NCI-H1105 (cell line): ENCODE measurements around the gene SRP19.
"Not testable (repeated sequence)": the region's sequence is repeated elsewhere in the genome, so short reads cannot be mapped to it uniquely, and the experiment has no call there.

Source experiments
- DNase-seq: peaks from one replicate; lab custom pipeline; 2025; lab: John Stamatoyannopoulos, UW

Gene SRP19

DNA sequence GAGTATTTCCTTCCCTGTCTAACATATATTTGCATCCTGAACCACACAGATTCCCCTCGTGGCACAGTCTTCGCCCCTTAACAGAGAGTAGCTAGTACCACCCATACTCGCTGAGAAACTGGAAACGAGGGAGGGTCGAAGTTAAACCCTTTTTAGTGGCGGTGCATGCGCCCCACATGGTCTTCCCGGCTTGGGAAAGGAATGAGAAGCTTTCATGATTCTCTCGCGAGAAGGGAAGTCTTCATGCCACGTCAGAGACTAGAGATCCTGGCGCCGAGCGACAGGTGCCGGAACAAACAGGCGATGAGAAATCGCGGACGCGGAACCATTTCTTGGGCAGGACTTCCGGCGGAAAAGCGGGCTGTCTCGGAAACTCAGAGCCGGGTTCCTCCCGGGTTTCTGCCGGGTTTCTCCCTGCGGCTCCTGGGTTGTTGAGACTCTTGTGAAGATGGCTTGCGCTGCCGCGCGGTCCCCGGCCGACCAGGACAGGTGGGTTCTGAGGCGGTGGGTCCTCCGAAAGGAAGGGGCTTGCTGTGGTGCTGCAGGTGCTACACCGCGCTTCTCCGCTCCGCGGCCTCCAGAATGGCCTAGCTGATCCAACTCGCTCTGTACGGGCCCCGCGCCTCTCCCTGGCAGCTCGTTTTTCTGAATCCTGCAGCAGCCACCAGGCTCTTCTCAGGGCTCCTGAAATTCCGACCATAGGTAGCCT, at the start of gene SRP19:
Gene SRP19, plus strand, starts transcription at position 359 of the 709 bp plus-strand sequence. Its CDS starts 90 bp downstream, at position 449.
- DNase-seq: peak; percentile 75

DNA sequence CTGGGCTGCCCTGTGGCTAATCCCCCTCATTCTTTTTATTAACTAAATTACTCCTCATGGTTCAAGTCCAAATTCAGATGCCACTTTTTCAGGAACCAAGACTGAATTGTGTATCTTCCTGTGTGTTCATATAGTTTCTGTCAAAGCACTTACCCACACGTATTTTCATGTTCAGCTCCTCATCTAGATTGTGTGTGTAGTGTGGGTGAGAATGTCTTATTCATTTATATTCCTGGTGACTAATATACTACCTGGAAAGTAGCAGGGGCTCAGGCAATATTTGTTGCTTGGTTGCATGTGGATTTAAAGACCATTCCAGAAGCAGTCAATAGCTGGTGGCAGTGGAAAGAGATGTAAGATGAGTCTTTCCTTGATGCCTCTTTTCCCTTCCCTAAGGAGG, 48.5 kb upstream of the SRP19 start:
- no peak for DNase-seq

DNA sequence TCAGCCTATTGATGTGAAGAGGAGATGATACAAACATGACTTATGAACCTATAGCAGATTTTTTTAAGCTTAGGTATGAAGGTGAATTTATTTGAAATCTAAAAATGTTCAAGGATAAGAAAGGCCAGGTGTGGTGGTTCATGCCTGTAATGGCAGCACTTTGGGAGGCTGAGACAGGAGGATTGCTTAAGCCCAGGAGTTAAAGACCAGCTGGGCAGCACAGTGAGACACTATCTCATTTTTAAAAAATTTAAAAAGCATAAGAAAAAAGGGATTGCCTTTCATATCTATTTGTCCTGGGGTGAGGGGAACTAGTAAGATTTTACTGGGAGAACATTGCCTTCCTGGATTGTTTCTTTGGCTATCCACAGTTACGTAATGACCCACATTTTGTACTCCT, 40.8 kb upstream of the SRP19 start:
- no peak for DNase-seq

DNA sequence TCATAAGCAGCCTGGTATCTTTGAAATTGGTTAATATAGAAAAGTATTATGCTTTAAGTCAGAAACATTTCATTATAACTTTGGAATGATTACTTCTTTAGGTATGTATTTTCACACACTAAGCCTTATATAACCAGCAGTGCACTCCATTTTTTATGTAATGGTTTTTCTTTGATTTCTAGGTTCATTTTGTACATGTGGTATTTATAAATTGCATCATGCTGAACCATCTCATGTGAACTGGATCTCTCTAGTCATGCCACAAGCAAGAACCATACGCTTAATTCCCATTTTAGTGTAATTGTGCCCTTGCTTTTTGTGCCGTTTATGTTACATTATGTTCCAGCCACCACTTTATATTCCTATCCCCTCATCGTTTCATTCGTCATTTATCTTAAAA, 38.6 kb upstream of the SRP19 start:
- no peak for DNase-seq

- DNase-seq: no peak
Observed at GRCh38 chr5:112823181-112823580, 37.9 kb upstream of the SRP19 start.

- no peak for DNase-seq
Observed at GRCh38 chr5:112823656-112824055, 37.4 kb upstream of the SRP19 start.

DNA sequence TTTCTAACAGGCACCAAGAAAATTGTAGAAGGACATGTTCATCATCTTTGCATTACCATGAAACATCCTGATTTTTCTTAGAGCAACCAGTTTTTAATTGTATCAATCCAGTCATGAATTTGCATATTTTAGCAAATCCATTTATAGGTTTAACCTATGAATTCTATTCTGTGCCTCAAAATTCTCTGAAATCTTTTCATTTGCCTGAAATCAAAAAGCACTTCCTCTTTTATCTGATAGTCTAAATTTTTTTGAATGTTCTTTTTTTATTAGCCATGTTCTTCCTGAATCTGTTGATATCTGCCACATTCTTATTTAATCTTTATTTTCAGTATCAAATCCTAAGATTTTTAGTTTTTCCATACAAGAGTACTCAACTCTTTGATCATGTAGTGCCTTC, 36.9 kb upstream of the SRP19 start:
- DNase-seq: no peak

GRCh38 chr5:112830378-112830777, 30.7 kb upstream of the SRP19 start:
- DNase-seq: no peak

DNA sequence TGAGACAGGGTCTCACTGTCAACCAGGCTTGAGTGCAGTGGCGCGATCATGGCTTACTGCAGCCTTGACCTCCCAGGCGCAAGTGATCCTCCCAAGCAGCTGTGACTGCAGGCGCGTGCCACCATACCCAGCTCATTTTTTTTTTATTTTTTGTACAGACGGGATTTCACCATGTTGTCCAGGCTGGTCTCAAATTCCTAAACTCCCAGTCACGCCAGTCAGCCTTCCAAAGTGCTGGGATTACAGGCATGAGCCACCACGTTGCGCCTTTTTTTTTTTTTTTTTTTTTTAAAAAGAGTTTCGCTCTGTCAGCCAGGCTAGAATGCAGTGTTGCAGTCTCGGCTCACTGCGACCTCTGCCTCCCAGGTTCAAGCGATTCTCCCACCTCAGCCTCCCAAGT, 27.1 kb upstream of the SRP19 start:
- DNase-seq: no peak

GRCh38 chr5:112844489-112844888, 16.6 kb upstream of the SRP19 start:
- no peak for DNase-seq

DNA sequence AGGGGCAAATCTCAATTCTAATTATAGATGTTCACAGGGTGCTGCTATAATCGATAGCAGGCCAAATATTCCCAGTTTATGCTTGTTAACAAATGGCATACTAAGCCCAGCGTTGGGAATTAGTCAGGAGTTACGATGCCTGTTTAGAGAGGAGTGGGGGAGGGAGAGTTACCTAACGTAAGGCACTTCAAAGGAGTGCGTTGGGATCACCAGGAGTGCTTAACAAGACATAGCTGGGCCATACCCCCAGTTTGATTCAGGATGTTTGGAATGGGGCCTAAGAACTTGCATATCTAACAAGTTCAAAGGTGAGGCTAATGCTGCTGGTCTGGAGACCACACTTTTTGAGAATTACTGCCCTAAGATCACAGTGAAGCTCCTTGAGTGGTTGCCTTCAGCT, 14.5 kb upstream of the SRP19 start:
- no peak for DNase-seq

DNA sequence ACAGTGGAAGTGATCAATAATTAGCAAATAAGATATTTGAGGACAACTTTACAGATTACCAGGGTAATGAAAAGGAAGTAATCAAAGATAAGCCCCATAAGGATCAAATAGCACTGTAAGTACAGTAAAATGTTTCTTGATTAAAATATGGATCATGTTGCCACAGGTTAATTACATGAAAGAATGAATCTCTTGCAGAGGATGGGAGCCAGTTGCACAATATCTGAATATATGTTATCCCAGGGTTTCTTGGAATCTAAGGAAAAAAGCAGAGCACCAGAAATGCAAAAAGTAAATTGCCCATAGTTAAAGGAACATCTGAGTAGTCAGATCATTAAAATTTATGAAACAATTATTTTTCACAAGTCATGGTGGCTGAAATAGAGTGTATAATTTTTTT, 13.8 kb upstream of the SRP19 start:
- no peak for DNase-seq

- DNase-seq: peak; percentile 20
Observed at GRCh38 chr5:112848116-112848811, 12.8 kb upstream of the SRP19 start.

DNA sequence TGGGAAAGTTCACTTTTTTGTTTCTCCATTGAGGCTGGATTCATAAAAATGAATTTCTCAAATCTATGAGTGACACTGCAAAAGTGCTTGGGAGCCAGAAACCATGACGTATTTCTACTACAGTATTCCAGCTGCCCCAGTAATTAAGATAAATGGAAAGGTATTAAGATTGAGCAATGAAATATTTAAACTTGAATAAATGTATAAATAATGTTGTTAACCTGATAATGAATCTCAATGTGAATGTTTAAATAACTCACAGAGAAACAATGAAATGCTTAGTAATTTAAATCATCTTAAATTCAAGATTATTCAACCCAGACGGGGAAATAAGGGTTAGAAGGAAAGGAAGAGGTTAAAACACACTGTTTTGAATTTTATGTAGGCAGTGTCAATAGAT, 11.2 kb upstream of the SRP19 start:
- DNase-seq: no peak

DNA sequence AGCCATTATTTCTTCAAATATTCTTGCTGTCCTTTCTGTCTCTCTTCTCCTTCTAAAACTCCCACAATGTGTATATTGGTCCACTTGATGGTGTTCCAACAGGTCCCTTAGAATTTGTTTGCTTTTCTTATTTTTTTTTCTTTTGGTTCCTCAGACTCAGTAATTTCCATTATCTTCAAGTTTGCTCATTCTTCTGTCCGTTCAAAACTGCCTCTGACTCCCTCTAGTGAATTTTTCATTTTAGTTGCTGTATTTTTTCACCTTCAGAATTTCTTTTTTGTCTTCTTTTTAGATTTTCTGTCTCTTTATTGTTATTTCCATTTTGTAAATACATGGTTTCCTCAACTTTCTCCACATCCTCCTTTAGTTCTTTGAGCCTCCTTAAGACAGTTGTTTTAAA, 6.4 kb upstream of the SRP19 start:
- DNase-seq: no peak

DNA sequence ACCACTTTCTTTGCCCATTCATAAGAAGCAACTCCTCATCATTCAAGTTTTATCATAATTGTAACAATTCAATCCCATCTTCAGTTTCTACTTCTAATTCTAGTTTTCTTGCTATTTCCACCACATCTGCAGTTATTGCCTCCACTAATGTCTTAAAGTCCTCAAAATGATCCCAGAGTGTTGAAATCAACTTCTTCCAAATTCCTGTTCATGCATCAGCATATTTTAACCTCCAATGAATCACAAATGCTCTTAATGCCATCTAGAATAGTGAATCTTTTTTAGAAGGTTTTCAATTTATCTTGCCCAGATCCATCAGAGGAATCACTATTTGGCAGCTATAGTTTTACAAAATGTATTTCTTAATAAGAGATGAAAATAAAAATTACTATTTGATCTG, 3.2 kb upstream of the SRP19 start:
- no peak for DNase-seq

DNA sequence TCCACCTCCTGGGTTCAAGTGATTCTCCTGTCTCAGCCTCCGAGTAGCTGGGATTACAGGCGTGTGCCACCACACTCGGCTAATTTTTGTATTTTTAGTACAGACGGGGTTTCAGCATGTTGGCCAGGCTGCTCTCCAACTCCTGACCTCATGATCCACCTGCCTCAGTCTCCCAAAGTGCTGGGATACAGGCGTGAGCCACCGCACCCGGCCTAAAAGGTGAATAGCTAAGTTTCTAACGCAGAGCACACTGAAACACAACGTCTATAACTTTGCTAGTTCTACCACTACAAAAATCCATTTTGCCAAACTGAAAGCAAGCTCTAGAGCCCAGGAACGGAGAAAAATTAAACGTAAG, 537 bp upstream of the SRP19 start:
- DNase-seq: not testable (repeated sequence)

GRCh38 chr5:112861638-112861985, 525 bp downstream of the SRP19 start:
- DNase-seq: no peak

DNA sequence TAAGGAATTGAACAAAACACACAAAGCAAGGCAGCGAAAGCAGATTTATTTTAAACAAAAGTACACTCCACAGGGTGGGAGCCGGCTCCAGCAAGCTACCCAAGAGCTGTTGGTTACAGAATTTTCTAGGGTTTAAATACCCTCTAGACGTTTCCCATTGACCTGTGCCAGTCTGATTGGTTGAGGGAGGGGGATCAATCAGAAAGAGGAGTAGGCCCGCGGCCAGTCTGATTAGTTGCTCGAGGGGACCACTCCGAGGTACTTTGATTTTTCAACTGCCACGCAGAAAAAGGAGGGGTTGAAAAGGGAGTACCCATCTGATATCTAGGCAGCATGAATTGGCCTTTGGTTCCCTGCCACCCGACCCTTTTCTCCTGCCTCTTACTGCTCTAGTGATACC, 998 bp downstream of the SRP19 start:
- DNase-seq: no peak

GRCh38 chr5:112863549-112863948, 2.5 kb downstream of the SRP19 start:
- DNase-seq: no peak

- DNase-seq: no peak
Observed at GRCh38 chr5:112865128-112865527, 4.0 kb downstream of the SRP19 start.

DNA sequence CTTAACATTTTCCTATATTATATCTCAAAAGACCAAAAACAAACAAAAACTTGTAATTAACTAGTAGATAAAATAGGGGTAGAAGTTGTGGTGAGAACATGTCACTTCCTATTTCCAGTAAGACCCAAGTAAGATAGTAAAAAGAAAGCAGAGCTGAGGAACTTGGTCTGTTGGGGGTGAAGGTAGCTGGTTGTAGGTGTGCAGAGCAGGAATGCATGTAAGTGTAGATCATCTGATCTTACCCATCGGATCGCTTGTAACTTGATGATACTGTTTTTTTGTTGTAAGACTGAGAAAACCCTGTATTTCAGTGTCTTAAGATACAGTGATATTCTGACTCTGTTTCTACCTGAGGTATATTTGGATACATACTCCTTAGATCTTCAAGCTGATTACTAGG, 5.7 kb downstream of the SRP19 start:
- DNase-seq: no peak

DNA sequence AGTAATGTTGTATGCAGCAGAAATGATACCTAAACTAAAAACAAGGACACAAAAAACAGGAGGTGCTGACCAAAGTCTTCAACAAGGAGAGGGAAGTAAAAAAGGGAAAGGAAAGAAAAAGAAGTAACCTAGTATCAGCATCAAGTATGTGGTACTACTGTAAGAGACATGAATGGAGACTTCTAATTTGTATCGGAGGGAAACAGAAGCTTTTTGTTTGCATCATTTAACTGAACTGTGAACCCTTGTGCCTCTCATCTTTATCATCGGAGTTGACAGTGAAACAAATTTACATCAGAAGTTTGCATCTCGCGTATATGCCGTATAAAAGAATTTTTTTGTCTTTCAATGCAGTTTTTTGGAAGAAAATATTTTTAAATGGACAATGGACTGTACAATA, 6.3 kb downstream of the SRP19 start:
- no peak for DNase-seq

GRCh38 chr5:112869948-112870347, 8.9 kb downstream of the SRP19 start:
- no peak for DNase-seq
